ENCODE data around the gene USP17L25. TPM values are rescaled to one million over a fixed set of nuclear protein-coding genes. Genes with fewer than 3 reads are reported as not detected.
"Not testable (repeated sequence)": the region's sequence is repeated elsewhere in the genome, so short reads cannot be mapped to it uniquely, and the experiment has no call there.

USP17L25 gene
- total and polyA plus RNA-seq, 2 donors (not counting 3 experiments of a cell fraction or from before 2014, with no cell fraction given): not detected

- H2AFZ ChIP-seq (ENCODE audit: low read depth, low read length); POLR2A ChIA-PET; DNase-seq (ENCODE audit: low read depth, low spot score); H3K27me3 ChIP-seq (ENCODE audit: control insufficient read depth in 2 of 2, insufficient read depth in 2 of 2, low read length in 2 of 2); H3K27ac ChIP-seq (ENCODE audit: insufficient read depth, low read depth, low read length); H3K9me3 ChIP-seq (replicated peaks; ENCODE audit: control insufficient read depth, insufficient read depth, low read length); H3K4me2 ChIP-seq (ENCODE audit: insufficient read depth, low read length); dilution Hi-C loops (cut with MboI; ENCODE audit: extremely low pct_ligation_motif_present, low sequenced_read_pairs); BruUV-seq (replicated peaks); H3K4me3 ChIP-seq (replicated peaks in 1 of 3; ENCODE audit: insufficient read depth in 1 of 3, low read depth in 1 of 3, low read length in 3 of 3); H3K9me1 ChIP-seq (replicated peaks; ENCODE audit: control insufficient read depth, extremely low read depth, insufficient read depth, low read length); H3K9ac ChIP-seq (replicated peaks; ENCODE audit: extremely low read depth, insufficient read depth, low read length); intact Hi-C loops (cut with micrococcal nuclease); FAIRE-seq; CTCF ChIA-PET; H3K79me2 ChIP-seq (ENCODE audit: control insufficient read depth, insufficient read depth, low read length); H3K4me1 ChIP-seq (ENCODE audit: control insufficient read depth, extremely low read depth, insufficient read depth, low read length); H3K36me3 ChIP-seq (ENCODE audit: control insufficient read depth in 2 of 2, extremely low read depth in 1 of 2, insufficient read depth in 2 of 2, low read length in 2 of 2); H4K20me1 ChIP-seq (replicated peaks; ENCODE audit: control insufficient read depth, extremely low read depth, insufficient read depth, low read length): not testable (repeated sequence)
Observed at GRCh38 chr4:9339103-9339502, 9.4 kb downstream of the USP17L25 start, which contains the start of gene USP17L5. TSS of gene USP17L5 (plus strand) at chr4:9339403. CDS start at chr4:9339403, 0 bp downstream.

- dilution Hi-C loops (cut with MboI; ENCODE audit: extremely low pct_ligation_motif_present, low sequenced_read_pairs); DNase-seq (ENCODE audit: low read depth, low spot score); H3K4me2 ChIP-seq (ENCODE audit: insufficient read depth, low read length); BruUV-seq (replicated peaks); H3K4me3 ChIP-seq (replicated peaks in 1 of 3; ENCODE audit: insufficient read depth in 1 of 3, low read depth in 1 of 3, low read length in 3 of 3); H4K20me1 ChIP-seq (replicated peaks; ENCODE audit: control insufficient read depth, extremely low read depth, insufficient read depth, low read length); H3K9me1 ChIP-seq (replicated peaks; ENCODE audit: control insufficient read depth, extremely low read depth, insufficient read depth, low read length); H3K27ac ChIP-seq (ENCODE audit: insufficient read depth, low read depth, low read length); H3K27me3 ChIP-seq (ENCODE audit: control insufficient read depth in 2 of 2, insufficient read depth in 2 of 2, low read length in 2 of 2); POLR2A ChIA-PET; FAIRE-seq; H3K79me2 ChIP-seq (ENCODE audit: control insufficient read depth, insufficient read depth, low read length); H3K9ac ChIP-seq (replicated peaks; ENCODE audit: extremely low read depth, insufficient read depth, low read length); H3K4me1 ChIP-seq (ENCODE audit: control insufficient read depth, extremely low read depth, insufficient read depth, low read length); H3K36me3 ChIP-seq (ENCODE audit: control insufficient read depth in 2 of 2, extremely low read depth in 1 of 2, insufficient read depth in 2 of 2, low read length in 2 of 2); H3K9me3 ChIP-seq (replicated peaks; ENCODE audit: control insufficient read depth, insufficient read depth, low read length); CTCF ChIA-PET; intact Hi-C loops (cut with micrococcal nuclease); H2AFZ ChIP-seq (ENCODE audit: low read depth, low read length): not testable (repeated sequence)
Observed at GRCh38 chr4:9343848-9344247, 14.1 kb downstream of the USP17L25 start, which contains the start of gene USP17L27. TSS of gene USP17L27 (plus strand) at chr4:9344148. CDS start at chr4:9344148, 0 bp downstream.

DNA sequence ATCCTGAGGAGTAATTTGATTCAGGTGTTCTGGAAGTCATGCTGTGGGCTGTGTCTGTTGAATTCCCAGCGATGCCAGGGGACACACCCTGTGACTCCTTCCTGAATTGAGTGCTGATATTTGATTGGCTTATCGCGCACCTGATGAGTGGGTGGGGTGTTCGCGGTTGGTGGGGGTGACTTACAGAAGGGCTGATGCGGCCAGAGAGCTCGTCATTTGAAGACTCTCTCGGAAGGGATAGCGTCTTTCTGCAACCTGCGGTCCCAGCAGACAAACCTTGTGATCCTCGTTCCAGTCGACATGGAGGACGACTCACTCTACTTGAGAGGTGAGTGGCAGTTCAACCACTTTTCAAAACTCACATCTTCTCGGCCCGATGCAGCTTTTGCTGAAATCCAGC is 18.9 kb downstream of the USP17L25 start, which contains the start of gene USP17L28:
TSS of gene USP17L28 (plus strand) at position 301 of the 400 bp plus-strand sequence. CDS start at position 301, 0 bp downstream.
- H3K9me3 ChIP-seq (replicated peaks; ENCODE audit: control insufficient read depth, insufficient read depth, low read length); DNase-seq (ENCODE audit: low read depth, low spot score); H2AFZ ChIP-seq (ENCODE audit: low read depth, low read length); H4K20me1 ChIP-seq (replicated peaks; ENCODE audit: control insufficient read depth, extremely low read depth, insufficient read depth, low read length); H3K4me2 ChIP-seq (ENCODE audit: insufficient read depth, low read length); H3K27ac ChIP-seq (ENCODE audit: insufficient read depth, low read depth, low read length); H3K79me2 ChIP-seq (ENCODE audit: control insufficient read depth, insufficient read depth, low read length); dilution Hi-C loops (cut with MboI; ENCODE audit: extremely low pct_ligation_motif_present, low sequenced_read_pairs); H3K4me3 ChIP-seq (replicated peaks in 1 of 3; ENCODE audit: insufficient read depth in 1 of 3, low read depth in 1 of 3, low read length in 3 of 3); FAIRE-seq; H3K9ac ChIP-seq (replicated peaks; ENCODE audit: extremely low read depth, insufficient read depth, low read length); POLR2A ChIA-PET; H3K36me3 ChIP-seq (ENCODE audit: control insufficient read depth in 2 of 2, extremely low read depth in 1 of 2, insufficient read depth in 2 of 2, low read length in 2 of 2); BruUV-seq (replicated peaks); H3K27me3 ChIP-seq (ENCODE audit: control insufficient read depth in 2 of 2, insufficient read depth in 2 of 2, low read length in 2 of 2); intact Hi-C loops (cut with micrococcal nuclease); H3K9me1 ChIP-seq (replicated peaks; ENCODE audit: control insufficient read depth, extremely low read depth, insufficient read depth, low read length); H3K4me1 ChIP-seq (ENCODE audit: control insufficient read depth, extremely low read depth, insufficient read depth, low read length); CTCF ChIA-PET: not testable (repeated sequence)

DNA sequence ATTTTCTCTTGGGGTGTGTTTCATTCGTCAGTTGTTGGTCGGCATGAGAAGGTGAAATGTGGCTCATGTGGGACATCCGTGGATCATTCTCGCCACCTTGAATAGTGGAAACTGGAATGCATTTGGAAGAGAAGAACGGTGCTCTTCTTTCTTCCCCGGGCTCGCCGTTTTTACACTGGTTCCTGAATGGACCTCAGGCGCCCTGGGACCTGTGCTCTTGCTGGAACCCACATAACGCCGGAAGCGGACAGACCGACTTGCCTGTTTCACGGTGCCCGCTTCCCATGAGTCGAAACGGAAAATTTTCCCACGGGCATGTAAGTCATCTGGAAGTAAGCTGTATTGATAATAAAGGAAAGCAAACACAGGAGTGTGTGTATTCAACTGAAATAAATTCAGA is 21.2 kb downstream of the USP17L25 start:
- H3K27ac ChIP-seq (ENCODE audit: insufficient read depth, low read depth, low read length); CTCF ChIA-PET; H3K79me2 ChIP-seq (ENCODE audit: control insufficient read depth, insufficient read depth, low read length); POLR2A ChIA-PET; H3K4me3 ChIP-seq (replicated peaks in 1 of 3; ENCODE audit: insufficient read depth in 1 of 3, low read depth in 1 of 3, low read length in 3 of 3); FAIRE-seq; intact Hi-C loops (cut with micrococcal nuclease); H3K4me2 ChIP-seq (ENCODE audit: insufficient read depth, low read length); H3K36me3 ChIP-seq (ENCODE audit: control insufficient read depth in 2 of 2, extremely low read depth in 1 of 2, insufficient read depth in 2 of 2, low read length in 2 of 2); H4K20me1 ChIP-seq (replicated peaks; ENCODE audit: control insufficient read depth, extremely low read depth, insufficient read depth, low read length); H3K27me3 ChIP-seq (ENCODE audit: control insufficient read depth in 2 of 2, insufficient read depth in 2 of 2, low read length in 2 of 2); H2AFZ ChIP-seq (ENCODE audit: low read depth, low read length); BruUV-seq (replicated peaks); H3K4me1 ChIP-seq (ENCODE audit: control insufficient read depth, extremely low read depth, insufficient read depth, low read length); dilution Hi-C loops (cut with MboI; ENCODE audit: extremely low pct_ligation_motif_present, low sequenced_read_pairs); DNase-seq (ENCODE audit: low read depth, low spot score); H3K9me1 ChIP-seq (replicated peaks; ENCODE audit: control insufficient read depth, extremely low read depth, insufficient read depth, low read length); H3K9ac ChIP-seq (replicated peaks; ENCODE audit: extremely low read depth, insufficient read depth, low read length); H3K9me3 ChIP-seq (replicated peaks; ENCODE audit: control insufficient read depth, insufficient read depth, low read length): not testable (repeated sequence)
